ENCODE results near the gene PROZ.

- TF ChIP-seq AEBP2 (tag by site-specific recombination; IDR thresholded peaks at IDR 0.05; ENCODE audit: borderline replicate concordance) (no peak), ZNF560 (tag by site-specific recombination; IDR thresholded peaks at IDR 0.05; ENCODE audit: borderline replicate concordance) (no peak), ZEB2 (tag by site-specific recombination; IDR thresholded peaks at IDR 0.05) (no peak), YY2 (tag by site-specific recombination; IDR thresholded peaks at IDR 0.05) (no peak), BCL11B (tag by site-specific recombination; IDR thresholded peaks at IDR 0.05; ENCODE audit: low read depth) (no peak), ZNF148 (tag by site-specific recombination; IDR thresholded peaks at IDR 0.05; ENCODE audit: borderline replicate concordance) (no peak), ZNF184 (tag by site-specific recombination; IDR thresholded peaks at IDR 0.05) (no peak), ZFP37 (tag by site-specific recombination; IDR thresholded peaks at IDR 0.05) (no peak)
- TF ChIP-seq, protein P1, sequence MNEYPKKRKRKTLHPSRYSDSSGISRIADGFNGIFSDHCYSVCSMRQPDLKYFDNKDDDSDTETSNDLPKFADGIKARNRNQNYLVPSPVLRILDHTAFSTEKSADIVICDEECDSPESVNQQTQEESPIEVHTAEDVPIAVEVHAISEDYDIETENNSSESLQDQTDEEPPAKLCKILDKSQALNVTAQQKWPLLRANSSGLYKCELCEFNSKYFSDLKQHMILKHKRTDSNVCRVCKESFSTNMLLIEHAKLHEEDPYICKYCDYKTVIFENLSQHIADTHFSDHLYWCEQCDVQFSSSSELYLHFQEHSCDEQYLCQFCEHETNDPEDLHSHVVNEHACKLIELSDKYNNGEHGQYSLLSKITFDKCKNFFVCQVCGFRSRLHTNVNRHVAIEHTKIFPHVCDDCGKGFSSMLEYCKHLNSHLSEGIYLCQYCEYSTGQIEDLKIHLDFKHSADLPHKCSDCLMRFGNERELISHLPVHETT (tag by site-specific recombination; IDR thresholded peaks at IDR 0.05) = no peak
- TF ChIP-seq, protein P2, sequence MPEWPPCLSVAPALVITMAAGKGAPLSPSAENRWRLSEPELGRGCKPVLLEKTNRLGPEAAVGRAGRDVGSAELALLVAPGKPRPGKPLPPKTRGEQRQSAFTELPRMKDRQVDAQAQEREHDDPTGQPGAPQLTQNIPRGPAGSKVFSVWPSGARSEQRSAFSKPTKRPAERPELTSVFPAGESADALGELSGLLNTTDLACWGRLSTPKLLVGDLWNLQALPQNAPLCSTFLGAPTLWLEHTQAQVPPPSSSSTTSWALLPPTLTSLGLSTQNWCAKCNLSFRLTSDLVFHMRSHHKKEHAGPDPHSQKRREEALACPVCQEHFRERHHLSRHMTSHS (tag by site-specific recombination; IDR thresholded peaks at IDR 0.05) = no peak
- TF ChIP-seq, protein P3, sequence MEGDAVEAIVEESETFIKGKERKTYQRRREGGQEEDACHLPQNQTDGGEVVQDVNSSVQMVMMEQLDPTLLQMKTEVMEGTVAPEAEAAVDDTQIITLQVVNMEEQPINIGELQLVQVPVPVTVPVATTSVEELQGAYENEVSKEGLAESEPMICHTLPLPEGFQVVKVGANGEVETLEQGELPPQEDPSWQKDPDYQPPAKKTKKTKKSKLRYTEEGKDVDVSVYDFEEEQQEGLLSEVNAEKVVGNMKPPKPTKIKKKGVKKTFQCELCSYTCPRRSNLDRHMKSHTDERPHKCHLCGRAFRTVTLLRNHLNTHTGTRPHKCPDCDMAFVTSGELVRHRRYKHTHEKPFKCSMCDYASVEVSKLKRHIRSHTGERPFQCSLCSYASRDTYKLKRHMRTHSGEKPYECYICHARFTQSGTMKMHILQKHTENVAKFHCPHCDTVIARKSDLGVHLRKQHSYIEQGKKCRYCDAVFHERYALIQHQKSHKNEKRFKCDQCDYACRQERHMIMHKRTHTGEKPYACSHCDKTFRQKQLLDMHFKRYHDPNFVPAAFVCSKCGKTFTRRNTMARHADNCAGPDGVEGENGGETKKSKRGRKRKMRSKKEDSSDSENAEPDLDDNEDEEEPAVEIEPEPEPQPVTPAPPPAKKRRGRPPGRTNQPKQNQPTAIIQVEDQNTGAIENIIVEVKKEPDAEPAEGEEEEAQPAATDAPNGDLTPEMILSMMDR (tag by site-specific recombination; IDR thresholded peaks at IDR 0.05) = no peak
- TF ChIP-seq, protein P4, sequence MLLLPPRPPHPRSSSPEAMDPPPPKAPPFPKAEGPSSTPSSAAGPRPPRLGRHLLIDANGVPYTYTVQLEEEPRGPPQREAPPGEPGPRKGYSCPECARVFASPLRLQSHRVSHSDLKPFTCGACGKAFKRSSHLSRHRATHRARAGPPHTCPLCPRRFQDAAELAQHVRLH (tag by site-specific recombination; IDR thresholded peaks at IDR 0.05) = no peak
Observed at GRCh38 chr13:113118261-113119021, 40.0 kb upstream of the PROZ start.
